Measurements from ENCODE around the gene ATP11B. TPM values are rescaled to one million over a fixed set of nuclear protein-coding genes. Genes with fewer than 3 reads are reported as not detected.

Gene ATP11B
- total and polyA plus RNA-seq, 2 experiments from 2014 or later = 19.8 to 60.5 TPM

GRCh38 chr3:182811269-182811596 lies 17.9 kb downstream of the ATP11B start:
- Histone ChIP-seq H3K4me3 (no peak overlapping the region), H2AFZ (no peak overlapping the region), H3K9me2 (replicated peaks; ENCODE audit: insufficient read depth) (no peaks in the 10 kb centered on the region), H3K27ac (no peak overlapping the region), H3K27me3 (no peaks in the 10 kb centered on the region), H3K36me3 (replicated peaks; ENCODE audit: insufficient read depth, low read depth) (no peaks in the 10 kb centered on the region), H4K20me1 (ENCODE audit: insufficient read depth, poor library complexity, severe bottlenecking) (peaks cover 72% of the 10 kb centered on the region), H3K4me1 (ENCODE audit: insufficient read depth) (peaks cover 9% of the 10 kb centered on the region), H3K4me2 (no peak overlapping the region), H3K79me2 (peaks cover 94% of the 10 kb centered on the region), H3K9me3 (ENCODE audit: low read depth) (no peaks in the 10 kb centered on the region)
- 100% methylated on average over 1 of the region's 1 CpG for WGBS (ENCODE audit: low lambda C conversion rate, missing lambda C conversion rate)
- TF ChIP-seq EZH2 (IDR thresholded peaks at IDR 0.05; ENCODE audit: borderline replicate concordance) = no peak
- TF ChIP-seq CTCF (IDR thresholded peaks at IDR 0.05; ENCODE audit: poor library complexity) = no peak
- TF ChIP-seq EZH2phosphoT487 (IDR thresholded peaks at IDR 0.05; ENCODE audit: low read depth, severe bottlenecking, unreplicated experiment) = no peak
- DNase-seq (ENCODE audit: low spot score) = no peak

GRCh38 chr3:182812123-182812522 lies 18.8 kb downstream of the ATP11B start:
- TF ChIP-seq EZH2phosphoT487 (IDR thresholded peaks at IDR 0.05; ENCODE audit: low read depth, severe bottlenecking, unreplicated experiment) (no peak), CTCF (IDR thresholded peaks at IDR 0.05; ENCODE audit: poor library complexity) (no peak), EZH2 (IDR thresholded peaks at IDR 0.05; ENCODE audit: borderline replicate concordance) (no peak)
- Histone ChIP-seq H3K4me3 (no peak overlapping the region), H3K4me1 (ENCODE audit: insufficient read depth) (peaks cover 9% of the 10 kb centered on the region), H2AFZ (no peak overlapping the region), H3K79me2 (peaks cover 94% of the 10 kb centered on the region), H3K9me3 (ENCODE audit: low read depth) (no peaks in the 10 kb centered on the region), H3K4me2 (no peak overlapping the region), H3K27ac (no peak overlapping the region), H4K20me1 (ENCODE audit: insufficient read depth, poor library complexity, severe bottlenecking) (peaks cover 70% of the 10 kb centered on the region), H3K9me2 (replicated peaks; ENCODE audit: insufficient read depth) (no peaks in the 10 kb centered on the region), H3K27me3 (no peaks in the 10 kb centered on the region), H3K36me3 (replicated peaks; ENCODE audit: insufficient read depth, low read depth) (no peaks in the 10 kb centered on the region)
- 33% methylated on average over 1 of the region's 1 CpG for WGBS (ENCODE audit: low lambda C conversion rate, missing lambda C conversion rate)
- no peak for DNase-seq (ENCODE audit: low spot score)

- Histone ChIP-seq H3K9me3 (ENCODE audit: low read depth) (no peaks in the 10 kb centered on the region), H3K4me3 (no peak overlapping the region), H3K4me2 (no peak overlapping the region), H3K27me3 (no peaks in the 10 kb centered on the region), H3K36me3 (replicated peaks; ENCODE audit: insufficient read depth, low read depth) (no peaks in the 10 kb centered on the region), H4K20me1 (ENCODE audit: insufficient read depth, poor library complexity, severe bottlenecking) (peaks cover 52% of the 10 kb centered on the region), H2AFZ (no peak overlapping the region), H3K79me2 (peaks cover 94% of the 10 kb centered on the region), H3K27ac (no peak overlapping the region), H3K4me1 (ENCODE audit: insufficient read depth) (peaks cover 9% of the 10 kb centered on the region), H3K9me2 (replicated peaks; ENCODE audit: insufficient read depth) (no peaks in the 10 kb centered on the region)
- TF ChIP-seq EZH2phosphoT487 (IDR thresholded peaks at IDR 0.05; ENCODE audit: low read depth, severe bottlenecking, unreplicated experiment) = no peak
- no peak for TF ChIP-seq EZH2 (IDR thresholded peaks at IDR 0.05; ENCODE audit: borderline replicate concordance)
- no peak for TF ChIP-seq CTCF (IDR thresholded peaks at IDR 0.05; ENCODE audit: poor library complexity)
- 91% methylated on average over 4 of the region's 4 CpGs for WGBS (ENCODE audit: low lambda C conversion rate, missing lambda C conversion rate)
- no peak for DNase-seq (ENCODE audit: low spot score)
These were observed 21.2 kb downstream of the ATP11B start for GRCh38 chr3:182814419-182815062.

Data from hepatocyte (in vitro differentiated cells).